SK-N-SH (cell line): ENCODE results near the gene ZNF836. TPM values are rescaled to one million over a fixed set of nuclear protein-coding genes. Genes with fewer than 3 reads are reported as not detected.

Experiments used
- CTCF ChIA-PET: fragments of 300-600, 350-600 bp; formaldehyde crosslinking; extraction: SDS; loops from one replicate; lab custom pipeline; 2021; lab: Yijun Ruan, JAX
- POLR2A ChIA-PET: fragments of 350-600 bp; sonication (Branson Sonifier 250); formaldehyde crosslinking; extraction: SDS; loops from one replicate; lab custom pipeline; 2020; ENCODE audit warnings: antibody characterized with exemption, inconsistent platforms; lab: Yijun Ruan, JAX
- DNase-seq: peaks from one replicate; pipeline ENCODE4 v3.0.0; 2012
- H2AFZ ChIP-seq: fragments of 200-600 bp; sonication (generic); 2 replicates; pipeline ENCODE4 v1.8.1; 2016; ENCODE audit warnings: antibody characterized with exemption, mild to moderate bottlenecking, low read depth
- H3F3A ChIP-seq: fragments of 200-600 bp; sonication (generic); replicated peaks from 2 replicates; pipeline ENCODE3; 2016; ENCODE audit warnings: antibody characterized with exemption, mild to moderate bottlenecking; ENCODE audit not compliant: insufficient read depth
- H3K27ac ChIP-seq, 2 experiments: fragments of 200-500 bp in 1 of 2; fragments of 200-600 bp in 1 of 2; sonication (Bioruptor generic) in 1 of 2; sonication (generic), shearing (Covaris generic) in 1 of 2; 2 replicates each; pipeline versions ENCODE4 v1.5.1 to v1.6.1; 2014 to 2016; ENCODE audit warnings: low read depth in 2 of 2, inconsistent platforms in 1 of 2, low read length in 1 of 2, mild to moderate bottlenecking in 1 of 2, mixed read lengths in 1 of 2
- H3K27me3 ChIP-seq: fragments of 200-600 bp; sonication (generic), shearing (Covaris generic); 2 replicates; pipeline ENCODE4 v1.6.1; 2016; ENCODE audit warnings: mixed run types; ENCODE audit not compliant: insufficient read depth
- H3K36me3 ChIP-seq, 2 experiments: fragments of 200-500 bp in 1 of 2; fragments of 200-600 bp in 1 of 2; sonication (Bioruptor generic) in 1 of 2; sonication (generic) in 1 of 2; replicated peaks in 1 of 2; 2 replicates each; pipeline versions ENCODE3 to v1.5.1; 2014 to 2016; ENCODE audit warnings: low read length in 1 of 2, mild to moderate bottlenecking in 1 of 2; ENCODE audit not compliant: insufficient read depth in 2 of 2, control insufficient read depth in 1 of 2
- H3K4me1 ChIP-seq, 2 experiments: fragments of 200-500 bp in 1 of 2; fragments of 200-600 bp in 1 of 2; sonication (Bioruptor generic) in 1 of 2; sonication (generic), shearing (Covaris generic) in 1 of 2; 2 replicates each; pipeline versions ENCODE4 v1.5.1 to v1.6.1; 2014 to 2016; ENCODE audit warnings: low read depth in 1 of 2, low read length in 1 of 2, mixed run types in 1 of 2; ENCODE audit not compliant: insufficient read depth in 2 of 2, control insufficient read depth in 1 of 2
- H3K4me2 ChIP-seq: fragments of 200-600 bp; sonication (generic), shearing (Covaris generic); 2 replicates; pipeline ENCODE4 v1.6.1; 2017; ENCODE audit warnings: mixed run types
- H3K4me3 ChIP-seq, 2 experiments: fragments of 200-500 bp in 1 of 2; fragments of 200-600 bp in 1 of 2; sonication (Bioruptor generic) in 1 of 2; sonication (generic), shearing (Covaris generic) in 1 of 2; 2 replicates each; pipeline versions ENCODE4 v1.5.1 to v1.8.1; 2014 to 2016; ENCODE audit warnings: low read depth in 2 of 2, inconsistent platforms in 1 of 2, low read length in 1 of 2, mild to moderate bottlenecking in 1 of 2, mixed read lengths in 1 of 2, moderate library complexity in 1 of 2
- H3K79me2 ChIP-seq: fragments of 200-600 bp; sonication (generic); 2 replicates; pipeline ENCODE4 v1.8.1; 2017; ENCODE audit warnings: mild to moderate bottlenecking; ENCODE audit not compliant: insufficient read depth
- H3K9ac ChIP-seq: fragments of 200-600 bp; sonication (generic); 2 replicates; pipeline ENCODE4 v1.6.1; 2017; ENCODE audit warnings: mixed run types
- H3K9me2 ChIP-seq: fragments of 200-600 bp; sonication (generic); 2 replicates; pipeline ENCODE4 v1.6.1; 2017; ENCODE audit warnings: mixed run types
- H3K9me3 ChIP-seq: fragments of 200-600 bp; sonication (generic); 2 replicates; pipeline ENCODE4 v1.6.1; 2017; ENCODE audit warnings: mixed run types, mild to moderate bottlenecking, moderate library complexity
- H4K20me1 ChIP-seq: fragments of 200-600 bp; sonication (generic); 2 replicates; pipeline ENCODE4 v1.6.1; 2017; ENCODE audit warnings: mild to moderate bottlenecking, mixed run types; ENCODE audit not compliant: insufficient read depth
- CHD2 ChIP-seq: fragments of 150-350 bp; IDR thresholded peaks from 2 replicates; pipeline ENCODE4 v1.6.1; 2018; ENCODE audit warnings: low read length; ENCODE audit not compliant: partially characterized antibody
- FOSL2 ChIP-seq: IDR thresholded peaks from 2 replicates; pipeline ENCODE4 v1.4.0; 2012; ENCODE audit warnings: low read depth, mild to moderate bottlenecking, moderate library complexity, borderline replicate concordance
- FOXJ3 ChIP-seq: sonication (generic); formaldehyde crosslinking; IDR thresholded peaks from 2 replicates; pipeline ENCODE4 v1.5.1; 2020; ENCODE audit warnings: mild to moderate bottlenecking, missing genetic modification reagents
- GATA2 ChIP-seq: sonication (generic); formaldehyde crosslinking; IDR thresholded peaks from 2 replicates; pipeline ENCODE4 v1.5.0; 2020; ENCODE audit warnings: mild to moderate bottlenecking, missing genetic modification reagents
- MEF2A ChIP-seq: IDR thresholded peaks from 2 replicates; pipeline ENCODE4 v1.4.0; 2012; ENCODE audit warnings: low read depth, borderline replicate concordance
- MXI1 ChIP-seq: IDR thresholded peaks from 2 replicates; pipeline ENCODE4 v1.6.1; 2012; ENCODE audit warnings: mild to moderate bottlenecking, low read depth, low read length, improper control_type of control experiment
- NFIC ChIP-seq: IDR thresholded peaks from 2 replicates; pipeline ENCODE4 v1.4.0; 2012; ENCODE audit warnings: borderline replicate concordance
- NRF1 ChIP-seq: IDR thresholded peaks from 2 replicates; pipeline ENCODE4 v1.6.1; 2012; ENCODE audit warnings: low read depth, mild to moderate bottlenecking, low read length
- SIN3A ChIP-seq: IDR thresholded peaks from 2 replicates; pipeline ENCODE4 v1.6.1; 2012; ENCODE audit warnings: low read depth, mild to moderate bottlenecking, low read length, moderate library complexity, borderline replicate concordance
- TAF1 ChIP-seq: IDR thresholded peaks from 2 replicates; pipeline ENCODE4 v1.6.1; 2012; ENCODE audit warnings: low read depth, mild to moderate bottlenecking, low read length, moderate library complexity, borderline replicate concordance
- TCF12 ChIP-seq: IDR thresholded peaks from 2 replicates; pipeline ENCODE4 v1.4.0; 2012
- TEAD4 ChIP-seq: IDR thresholded peaks from 2 replicates; pipeline ENCODE4 v1.4.0; 2012; ENCODE audit warnings: mild to moderate bottlenecking, borderline replicate concordance; ENCODE audit not compliant: insufficient read depth
- WGBS: methylation state at CpG from one replicate; pipeline ENCODE4 v1.1.6; 2017; ENCODE audit warnings: low lambda C conversion rate; 5-methylcytosine and 5-hydroxymethylcytosine counted together
- polyA plus RNA-seq, 3 experiments: library from polyadenylated mRNA; depleted of rRNA; stranded (reverse); fragments of >200 nt; gene quantifications; 2 replicates each; pipeline ENCODE4 v1.2.3, GENCODE V29; 2012
- TF ChIP-seq, protein P1 (sequence below): IDR thresholded peaks from 2 replicates; pipeline ENCODE4 v1.6.1; 2012; ENCODE audit warnings: mild to moderate bottlenecking, low read depth, low read length, moderate library complexity
- TF ChIP-seq, protein P2 (sequence below): fragments of 200-600 bp; sonication (generic); IDR thresholded peaks from 2 replicates; pipeline ENCODE4 v1.6.1; 2017; ENCODE audit warnings: antibody characterized with exemption, mild to moderate bottlenecking, moderate library complexity
- TF ChIP-seq, protein P3 (sequence below): IDR thresholded peaks from 2 replicates; pipeline ENCODE4; 2012
- TF ChIP-seq, protein P4 (sequence below): fragments of 150-350 bp; IDR thresholded peaks from 2 replicates; pipeline ENCODE4 v1.6.1; 2016; ENCODE audit warnings: mild to moderate bottlenecking, low read depth, low read length

ZNF836 gene
- polyA plus RNA-seq, 1 of the 3 experiments (the other 2 are of a cell fraction): 2.3 TPM

DNA sequence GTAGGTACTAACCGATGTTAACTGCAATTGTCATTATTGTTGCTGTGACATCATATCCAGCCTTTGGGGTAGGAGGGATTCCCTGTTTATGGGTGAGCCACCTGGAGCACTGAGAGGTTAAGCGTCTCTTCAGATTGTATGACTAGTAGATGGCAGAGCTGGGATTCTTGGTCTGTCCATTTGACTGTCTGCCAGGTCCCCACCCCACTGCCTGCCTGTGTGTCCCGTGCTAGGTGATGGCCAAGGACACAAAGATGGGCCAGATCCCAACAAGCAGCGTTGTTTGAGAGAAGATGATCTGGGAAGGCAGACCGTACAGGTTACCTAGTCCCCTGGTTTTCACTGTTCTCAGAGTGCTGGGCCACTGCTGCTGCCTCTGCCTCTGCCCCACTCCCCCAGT lies 35.1 kb upstream of the ZNF836 start:
- no peak for TF ChIP-seq SIN3A
- no peak for TF ChIP-seq FOXJ3
- TF ChIP-seq, protein P1, sequence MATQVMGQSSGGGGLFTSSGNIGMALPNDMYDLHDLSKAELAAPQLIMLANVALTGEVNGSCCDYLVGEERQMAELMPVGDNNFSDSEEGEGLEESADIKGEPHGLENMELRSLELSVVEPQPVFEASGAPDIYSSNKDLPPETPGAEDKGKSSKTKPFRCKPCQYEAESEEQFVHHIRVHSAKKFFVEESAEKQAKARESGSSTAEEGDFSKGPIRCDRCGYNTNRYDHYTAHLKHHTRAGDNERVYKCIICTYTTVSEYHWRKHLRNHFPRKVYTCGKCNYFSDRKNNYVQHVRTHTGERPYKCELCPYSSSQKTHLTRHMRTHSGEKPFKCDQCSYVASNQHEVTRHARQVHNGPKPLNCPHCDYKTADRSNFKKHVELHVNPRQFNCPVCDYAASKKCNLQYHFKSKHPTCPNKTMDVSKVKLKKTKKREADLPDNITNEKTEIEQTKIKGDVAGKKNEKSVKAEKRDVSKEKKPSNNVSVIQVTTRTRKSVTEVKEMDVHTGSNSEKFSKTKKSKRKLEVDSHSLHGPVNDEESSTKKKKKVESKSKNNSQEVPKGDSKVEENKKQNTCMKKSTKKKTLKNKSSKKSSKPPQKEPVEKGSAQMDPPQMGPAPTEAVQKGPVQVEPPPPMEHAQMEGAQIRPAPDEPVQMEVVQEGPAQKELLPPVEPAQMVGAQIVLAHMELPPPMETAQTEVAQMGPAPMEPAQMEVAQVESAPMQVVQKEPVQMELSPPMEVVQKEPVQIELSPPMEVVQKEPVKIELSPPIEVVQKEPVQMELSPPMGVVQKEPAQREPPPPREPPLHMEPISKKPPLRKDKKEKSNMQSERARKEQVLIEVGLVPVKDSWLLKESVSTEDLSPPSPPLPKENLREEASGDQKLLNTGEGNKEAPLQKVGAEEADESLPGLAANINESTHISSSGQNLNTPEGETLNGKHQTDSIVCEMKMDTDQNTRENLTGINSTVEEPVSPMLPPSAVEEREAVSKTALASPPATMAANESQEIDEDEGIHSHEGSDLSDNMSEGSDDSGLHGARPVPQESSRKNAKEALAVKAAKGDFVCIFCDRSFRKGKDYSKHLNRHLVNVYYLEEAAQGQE: no peak
- no peak for TF ChIP-seq FOSL2
- no peak for TF ChIP-seq MXI1
- no peak for TF ChIP-seq NFIC
- TF ChIP-seq TAF1: no peak
- TF ChIP-seq, protein P2, sequence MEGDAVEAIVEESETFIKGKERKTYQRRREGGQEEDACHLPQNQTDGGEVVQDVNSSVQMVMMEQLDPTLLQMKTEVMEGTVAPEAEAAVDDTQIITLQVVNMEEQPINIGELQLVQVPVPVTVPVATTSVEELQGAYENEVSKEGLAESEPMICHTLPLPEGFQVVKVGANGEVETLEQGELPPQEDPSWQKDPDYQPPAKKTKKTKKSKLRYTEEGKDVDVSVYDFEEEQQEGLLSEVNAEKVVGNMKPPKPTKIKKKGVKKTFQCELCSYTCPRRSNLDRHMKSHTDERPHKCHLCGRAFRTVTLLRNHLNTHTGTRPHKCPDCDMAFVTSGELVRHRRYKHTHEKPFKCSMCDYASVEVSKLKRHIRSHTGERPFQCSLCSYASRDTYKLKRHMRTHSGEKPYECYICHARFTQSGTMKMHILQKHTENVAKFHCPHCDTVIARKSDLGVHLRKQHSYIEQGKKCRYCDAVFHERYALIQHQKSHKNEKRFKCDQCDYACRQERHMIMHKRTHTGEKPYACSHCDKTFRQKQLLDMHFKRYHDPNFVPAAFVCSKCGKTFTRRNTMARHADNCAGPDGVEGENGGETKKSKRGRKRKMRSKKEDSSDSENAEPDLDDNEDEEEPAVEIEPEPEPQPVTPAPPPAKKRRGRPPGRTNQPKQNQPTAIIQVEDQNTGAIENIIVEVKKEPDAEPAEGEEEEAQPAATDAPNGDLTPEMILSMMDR: no peak
- TF ChIP-seq CHD2: no peak
- no peak for TF ChIP-seq TCF12
- TF ChIP-seq GATA2 (CRISPR knock-in tag): no peak
- TF ChIP-seq TEAD4: no peak
- no peak for TF ChIP-seq MEF2A
- TF ChIP-seq NRF1: no peak
- TF ChIP-seq, protein P3, sequence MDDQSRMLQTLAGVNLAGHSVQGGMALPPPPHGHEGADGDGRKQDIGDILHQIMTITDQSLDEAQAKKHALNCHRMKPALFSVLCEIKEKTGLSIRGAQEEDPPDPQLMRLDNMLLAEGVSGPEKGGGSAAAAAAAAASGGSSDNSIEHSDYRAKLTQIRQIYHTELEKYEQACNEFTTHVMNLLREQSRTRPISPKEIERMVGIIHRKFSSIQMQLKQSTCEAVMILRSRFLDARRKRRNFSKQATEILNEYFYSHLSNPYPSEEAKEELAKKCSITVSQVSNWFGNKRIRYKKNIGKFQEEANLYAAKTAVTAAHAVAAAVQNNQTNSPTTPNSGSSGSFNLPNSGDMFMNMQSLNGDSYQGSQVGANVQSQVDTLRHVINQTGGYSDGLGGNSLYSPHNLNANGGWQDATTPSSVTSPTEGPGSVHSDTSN: no peak
- TF ChIP-seq, protein P4, sequence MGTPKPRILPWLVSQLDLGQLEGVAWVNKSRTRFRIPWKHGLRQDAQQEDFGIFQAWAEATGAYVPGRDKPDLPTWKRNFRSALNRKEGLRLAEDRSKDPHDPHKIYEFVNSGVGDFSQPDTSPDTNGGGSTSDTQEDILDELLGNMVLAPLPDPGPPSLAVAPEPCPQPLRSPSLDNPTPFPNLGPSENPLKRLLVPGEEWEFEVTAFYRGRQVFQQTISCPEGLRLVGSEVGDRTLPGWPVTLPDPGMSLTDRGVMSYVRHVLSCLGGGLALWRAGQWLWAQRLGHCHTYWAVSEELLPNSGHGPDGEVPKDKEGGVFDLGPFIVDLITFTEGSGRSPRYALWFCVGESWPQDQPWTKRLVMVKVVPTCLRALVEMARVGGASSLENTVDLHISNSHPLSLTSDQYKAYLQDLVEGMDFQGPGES: no peak
- POLR2A ChIA-PET: no interaction called here
- Histone ChIP-seq H3K79me2 (peaks cover 74% of the 10 kb centered on the region), H3K4me2 (no peak overlapping the region), H2AFZ (no peak overlapping the region), H3K4me3 (no peak overlapping the region), H3K9me2 (no peaks in the 10 kb centered on the region), H3K36me3 (peaks cover 57 to 88% of the 10 kb centered on the region in 2 experiments), H3K27ac (no peak overlapping the region), H3K9me3 (no peaks in the 10 kb centered on the region), H4K20me1 (peaks cover 28% of the 10 kb centered on the region), H3K4me1 (no peaks in the 10 kb centered on the region), H3F3A (peaks cover 3% of the 10 kb centered on the region), H3K27me3 (no peaks in the 10 kb centered on the region), H3K9ac (no peak overlapping the region)
- CTCF ChIA-PET: no interaction called here
- 98% methylated on average over 5 of the region's 5 CpGs for WGBS
- DNase-seq: no peak
